ENCODE results near the gene PTPN21.

PTPN21 gene

GRCh38 chr14:88488897-88489296 is 65.9 kb downstream of the PTPN21 start:
- no peak for TF ChIP-seq CTCF (IDR thresholded peaks at IDR 0.05; ENCODE audit: low read depth, low read length)
- no peak overlapping the region for H3K4me3 ChIP-seq (ENCODE audit: low read depth, low read length)
- H3K27me3 ChIP-seq = no peaks in the 10 kb centered on the region
- H3K4me1 ChIP-seq = no peaks in the 10 kb centered on the region
- no peaks in the 10 kb centered on the region for H3K36me3 ChIP-seq
- DNase-seq = no peak
- H3K9me3 ChIP-seq = no peaks in the 10 kb centered on the region

- Histone ChIP-seq H3K9me3 (no peaks in the 10 kb centered on the region), H3K4me1 (no peaks in the 10 kb centered on the region), H3K27me3 (no peaks in the 10 kb centered on the region), H3K36me3 (no peaks in the 10 kb centered on the region), H3K4me3 (ENCODE audit: low read depth, low read length) (no peak overlapping the region)
- no peak for TF ChIP-seq CTCF (IDR thresholded peaks at IDR 0.05; ENCODE audit: low read depth, low read length)
- DNase-seq = no peak
Observed at GRCh38 chr14:88488081-88488480, 66.7 kb downstream of the PTPN21 start.

- Histone ChIP-seq H3K4me1 (0 out of 2 replicates have a peak, but pooled peaks cover 2% of the 10 kb centered on the region), H3K36me3 (no peaks in the 10 kb centered on the region), H3K27me3 (no peaks in the 10 kb centered on the region), H3K9me3 (no peaks in the 10 kb centered on the region), H3K4me3 (ENCODE audit: low read depth, low read length) (no peak overlapping the region)
- no peak for TF ChIP-seq CTCF (IDR thresholded peaks at IDR 0.05; ENCODE audit: low read depth, low read length)
- no peak for DNase-seq
Observed at GRCh38 chr14:88482524-88482923, 72.3 kb downstream of the PTPN21 start.

GRCh38 chr14:88481794-88482193 is 73.0 kb downstream of the PTPN21 start:
- Histone ChIP-seq H3K9me3 (no peaks in the 10 kb centered on the region), H3K36me3 (no peaks in the 10 kb centered on the region), H3K4me3 (ENCODE audit: low read depth, low read length) (no peak overlapping the region), H3K4me1 (0 out of 2 replicates have a peak, but pooled peaks cover 3% of the 10 kb centered on the region), H3K27me3 (no peaks in the 10 kb centered on the region)
- DNase-seq = no peak
- TF ChIP-seq CTCF (IDR thresholded peaks at IDR 0.05; ENCODE audit: low read depth, low read length) = no peak

GRCh38 chr14:88481059-88481458 is 73.7 kb downstream of the PTPN21 start:
- Histone ChIP-seq H3K4me3 (ENCODE audit: low read depth, low read length) (no peak overlapping the region), H3K27me3 (no peaks in the 10 kb centered on the region), H3K4me1 (0 out of 2 replicates have a peak, but pooled peaks cover 3% of the 10 kb centered on the region), H3K36me3 (no peaks in the 10 kb centered on the region), H3K9me3 (no peaks in the 10 kb centered on the region)
- DNase-seq = no peak
- no peak for TF ChIP-seq CTCF (IDR thresholded peaks at IDR 0.05; ENCODE audit: low read depth, low read length)

GRCh38 chr14:88479574-88479987 is 75.2 kb downstream of the PTPN21 start:
- Histone ChIP-seq H3K4me1 (0 out of 2 replicates have a peak, but pooled peaks cover 3% of the 10 kb centered on the region), H3K9me3 (no peaks in the 10 kb centered on the region), H3K36me3 (no peaks in the 10 kb centered on the region), H3K4me3 (ENCODE audit: low read depth, low read length) (no peak overlapping the region), H3K27me3 (no peaks in the 10 kb centered on the region)
- no peak for DNase-seq
- no peak for TF ChIP-seq CTCF (IDR thresholded peaks at IDR 0.05; ENCODE audit: low read depth, low read length)

Data from BE2C (cell line).